Measurements from ENCODE around the gene CRYZ. TPM values are rescaled to one million over a fixed set of nuclear protein-coding genes. Genes with fewer than 3 reads are reported as not detected.
A peak's percentile ranks its signal among the peaks of the same experiment; 100 is the strongest.

The CRYZ gene, protein sequence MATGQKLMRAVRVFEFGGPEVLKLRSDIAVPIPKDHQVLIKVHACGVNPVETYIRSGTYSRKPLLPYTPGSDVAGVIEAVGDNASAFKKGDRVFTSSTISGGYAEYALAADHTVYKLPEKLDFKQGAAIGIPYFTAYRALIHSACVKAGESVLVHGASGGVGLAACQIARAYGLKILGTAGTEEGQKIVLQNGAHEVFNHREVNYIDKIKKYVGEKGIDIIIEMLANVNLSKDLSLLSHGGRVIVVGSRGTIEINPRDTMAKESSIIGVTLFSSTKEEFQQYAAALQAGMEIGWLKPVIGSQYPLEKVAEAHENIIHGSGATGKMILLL
- 10 to 100 TPM; 11.5 to 43.2 (median 34.6) TPM for total RNA-seq

DNA sequence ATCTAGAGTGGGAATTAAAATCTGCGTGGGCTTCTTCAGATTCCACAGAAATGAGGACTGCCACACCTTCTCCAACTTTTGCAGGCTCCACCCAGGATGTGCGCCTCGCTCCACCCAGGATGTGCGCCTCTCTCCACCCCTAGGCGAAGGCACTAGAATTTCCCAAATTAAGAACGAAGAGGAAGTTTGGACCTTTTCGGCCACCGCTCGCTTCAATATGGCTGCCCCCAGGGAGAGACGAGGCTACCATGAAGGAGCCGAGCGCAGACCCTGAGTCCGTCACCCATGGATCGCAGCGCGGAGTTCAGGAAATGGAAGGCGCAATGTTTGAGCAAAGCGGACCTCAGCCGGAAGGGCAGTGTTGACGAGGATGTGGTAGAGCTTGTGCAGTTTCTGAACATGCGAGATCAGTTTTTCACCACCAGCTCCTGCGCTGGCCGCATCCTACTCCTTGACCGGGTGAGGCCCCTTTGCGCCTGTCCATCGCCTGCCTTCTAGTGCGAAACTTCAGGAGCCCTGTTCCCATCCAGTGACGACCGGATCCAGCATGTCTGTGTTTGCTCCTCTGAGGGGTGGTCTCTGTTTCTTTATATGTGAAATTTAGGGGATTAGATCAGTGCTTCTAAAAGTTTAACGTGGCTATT, at the start of gene CRYZ, which contains the start of gene TYW3:
Gene CRYZ (minus strand): TSS at position 91 of the 644 bp plus-strand sequence. CDS start 8,229 bp downstream, outside the sequence.
Gene TYW3 (plus strand): TSS at position 193 of the 644 bp plus-strand sequence. CDS start 93 bp downstream, at position 286.
- peak; percentile 88 to 89 for DNase-seq
- peak within 1 kb of the TSS; percentile 82 to 92 (median 88) for H3K27ac ChIP-seq
- H3K27me3 ChIP-seq = no peaks in the 10 kb centered on the region
- ATAC-seq (ENCODE audit: low FRiP score in 2 of 2) = peak; percentile 98
- TF ChIP-seq POLR2A (IDR thresholded peaks at IDR 0.05) (peak in 3 of 4 donors; percentile 45 to 51 (median 46)), POLR2AphosphoS5 (IDR thresholded peaks at IDR 0.05) (peak; percentile 53 to 89), EP300 (IDR thresholded peaks at IDR 0.05) (peak in 1 of 4 donors; percentile 15)
- TF ChIP-seq, protein P1, sequence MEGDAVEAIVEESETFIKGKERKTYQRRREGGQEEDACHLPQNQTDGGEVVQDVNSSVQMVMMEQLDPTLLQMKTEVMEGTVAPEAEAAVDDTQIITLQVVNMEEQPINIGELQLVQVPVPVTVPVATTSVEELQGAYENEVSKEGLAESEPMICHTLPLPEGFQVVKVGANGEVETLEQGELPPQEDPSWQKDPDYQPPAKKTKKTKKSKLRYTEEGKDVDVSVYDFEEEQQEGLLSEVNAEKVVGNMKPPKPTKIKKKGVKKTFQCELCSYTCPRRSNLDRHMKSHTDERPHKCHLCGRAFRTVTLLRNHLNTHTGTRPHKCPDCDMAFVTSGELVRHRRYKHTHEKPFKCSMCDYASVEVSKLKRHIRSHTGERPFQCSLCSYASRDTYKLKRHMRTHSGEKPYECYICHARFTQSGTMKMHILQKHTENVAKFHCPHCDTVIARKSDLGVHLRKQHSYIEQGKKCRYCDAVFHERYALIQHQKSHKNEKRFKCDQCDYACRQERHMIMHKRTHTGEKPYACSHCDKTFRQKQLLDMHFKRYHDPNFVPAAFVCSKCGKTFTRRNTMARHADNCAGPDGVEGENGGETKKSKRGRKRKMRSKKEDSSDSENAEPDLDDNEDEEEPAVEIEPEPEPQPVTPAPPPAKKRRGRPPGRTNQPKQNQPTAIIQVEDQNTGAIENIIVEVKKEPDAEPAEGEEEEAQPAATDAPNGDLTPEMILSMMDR (IDR thresholded peaks at IDR 0.05) = peak in 3 of 6 experiments; percentile 14 to 43 (median 15)
- 1 to 8% methylated on average over 20 to 30 of the region's 30 CpGs for WGBS, 2 donors
- H3K4me1 ChIP-seq = peaks cover 18 to 31% (median 24%) of the 10 kb centered on the region in 4 donors
- H3K4me3 ChIP-seq = peak within 1 kb of the TSS; percentile 68 to 71 (median 69)
- H3K9me3 ChIP-seq = no peaks in the 10 kb centered on the region
- H3K36me3 ChIP-seq = peaks cover 3 to 16% (median 10%) of the 10 kb centered on the region in 4 donors

DNA sequence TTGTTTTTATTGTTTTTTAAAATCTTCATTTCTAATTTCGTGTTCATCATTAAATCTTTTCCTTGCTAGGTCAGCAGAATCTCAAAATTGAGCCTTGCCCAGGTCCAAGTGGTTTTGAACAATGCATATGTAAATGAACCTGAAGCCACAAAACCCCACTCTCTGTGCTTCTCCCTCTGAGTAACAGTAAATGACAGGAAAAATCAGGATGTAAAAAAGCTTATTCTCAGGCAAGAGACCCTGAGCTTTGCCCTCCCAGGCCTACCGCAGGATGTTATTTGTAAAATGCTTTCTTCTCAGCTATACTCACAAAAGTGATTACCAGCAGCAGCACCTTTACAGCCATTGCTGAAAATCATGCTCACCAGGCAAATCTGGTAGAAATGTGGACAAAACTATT, 47.7 kb upstream of the CRYZ start:
- no peak for ATAC-seq (ENCODE audit: low FRiP score in 2 of 2)
- TF ChIP-seq POLR2AphosphoS5 (IDR thresholded peaks at IDR 0.05) (no peak), POLR2A (IDR thresholded peaks at IDR 0.05) (no peak), EP300 (IDR thresholded peaks at IDR 0.05) (no peak)
- TF ChIP-seq, protein P1 (IDR thresholded peaks at IDR 0.05) = no peak

DNA sequence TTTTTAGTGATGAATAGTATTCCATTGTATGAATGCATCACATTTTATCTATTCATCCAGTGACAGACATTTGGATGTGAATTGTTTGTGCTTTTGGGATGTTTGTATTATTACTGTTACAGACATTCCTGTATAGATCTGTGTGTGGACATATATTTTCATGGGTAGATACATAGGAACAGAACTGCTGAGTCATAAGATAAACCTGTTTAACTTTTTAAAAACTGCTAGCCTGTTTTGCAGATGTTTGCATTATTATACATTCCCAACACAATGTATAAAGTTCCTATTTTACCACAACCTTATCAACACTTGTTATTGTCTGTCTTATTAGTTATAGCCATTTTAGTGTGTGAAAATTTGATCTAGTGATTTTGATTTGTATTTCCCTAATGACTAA, 46.9 kb upstream of the CRYZ start:
- DNase-seq = no peak

More for the DNA sequence above, 47.7 kb upstream of the CRYZ start:
- Histone ChIP-seq H3K36me3 (no peaks in the 10 kb centered on the region), H3K9me3 (no peaks in the 10 kb centered on the region), H3K27me3 (no peaks in the 10 kb centered on the region), H3K4me3 (no peak overlapping the region), H3K4me1 (no peaks in the 10 kb centered on the region), H3K27ac (no peak overlapping the region)
- WGBS, 2 donors = 36 to 43% methylated on average over 2 of the region's 2 CpGs
- DNase-seq = no peak

DNA sequence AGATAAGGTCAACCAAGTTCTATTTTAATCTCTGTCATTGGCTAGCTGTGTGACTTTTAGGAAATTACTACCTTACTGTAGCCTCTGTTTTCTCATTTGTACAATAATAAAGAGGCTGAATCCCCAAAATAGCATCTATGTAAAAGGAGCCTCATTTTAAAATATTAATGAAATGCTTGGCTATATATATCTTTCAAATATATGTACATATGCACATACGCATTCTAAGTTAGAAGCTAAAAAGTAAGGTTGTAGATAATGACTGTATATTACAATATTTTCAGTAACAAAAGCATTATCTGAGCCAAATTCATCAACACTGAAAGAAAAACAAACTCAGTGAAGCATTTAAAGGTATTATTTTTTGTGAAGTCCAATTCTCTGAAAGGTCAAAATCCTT, 44.7 kb upstream of the CRYZ start:
- ATAC-seq (ENCODE audit: low FRiP score in 2 of 2) = no peak
- Histone ChIP-seq H3K36me3 (no peaks in the 10 kb centered on the region), H3K4me3 (no peak overlapping the region), H3K27me3 (no peaks in the 10 kb centered on the region), H3K4me1 (no peaks in the 10 kb centered on the region), H3K27ac (no peak overlapping the region), H3K9me3 (no peaks in the 10 kb centered on the region)
- 86 to 93% methylated on average over 1 of the region's 1 CpG for WGBS, 2 donors
- no peak for DNase-seq
- TF ChIP-seq, protein P1 (IDR thresholded peaks at IDR 0.05) = no peak
- TF ChIP-seq POLR2AphosphoS5 (IDR thresholded peaks at IDR 0.05) = no peak
- TF ChIP-seq EP300 (IDR thresholded peaks at IDR 0.05) = no peak
- TF ChIP-seq POLR2A (IDR thresholded peaks at IDR 0.05) = no peak

More for the DNA sequence above, 46.9 kb upstream of the CRYZ start:
- H3K27me3 ChIP-seq = no peaks in the 10 kb centered on the region
- no peaks in the 10 kb centered on the region for H3K4me1 ChIP-seq
- no peaks in the 10 kb centered on the region for H3K36me3 ChIP-seq
- no peaks in the 10 kb centered on the region for H3K9me3 ChIP-seq
- no peak overlapping the region for H3K4me3 ChIP-seq
- H3K27ac ChIP-seq = no peak overlapping the region
- no peak for ATAC-seq (ENCODE audit: low FRiP score in 2 of 2)
- no peak for TF ChIP-seq POLR2AphosphoS5 (IDR thresholded peaks at IDR 0.05)
- no peak for TF ChIP-seq POLR2A (IDR thresholded peaks at IDR 0.05)
- no peak for TF ChIP-seq EP300 (IDR thresholded peaks at IDR 0.05)
- TF ChIP-seq, protein P1 (IDR thresholded peaks at IDR 0.05) = no peak

Data from upper lobe of left lung (tissue), 6 donors.